IMR-90 (cell line): ENCODE data around the gene TRMT10A. TPM values are rescaled to one million over a fixed set of nuclear protein-coding genes. Genes with fewer than 3 reads are reported as not detected.

ENCODE experiments used
- ATAC-seq: fragments of 200-7000 bp; cut with Tn5 transposase; 2 replicates; pipeline ENCODE4 v1.9.1; 2020; ENCODE audit warnings: low read depth, mild to moderate bottlenecking, moderate library complexity
- BruUV-seq: library from RNA; stranded (reverse); fragments of 400-500 nt; replicated peaks from 2 replicates; lab custom pipeline; 2021; lab: Mats Ljungman, UMichigan
- CTCF ChIA-PET: fragments of 300-600 bp; formaldehyde crosslinking; extraction: SDS; loops from one replicate; lab custom pipeline; 2021; ENCODE audit warnings: antibody characterized with exemption; lab: Yijun Ruan, JAX
- POLR2A ChIA-PET: fragments of 300-600 bp; sonication (Branson Sonifier 250); formaldehyde crosslinking; loops from one replicate; lab custom pipeline; 2022; ENCODE audit warnings: antibody characterized with exemption; ENCODE audit not compliant: unreplicated experiment; lab: Charles Lee
- DNase-seq: peaks from one replicate; pipeline ENCODE4 v3.0.0; 2013
- H2AFZ ChIP-seq: replicated peaks from 2 replicates; pipeline ENCODE3; 2013; ENCODE audit warnings: low read length, mild to moderate bottlenecking; ENCODE audit not compliant: poor library complexity
- H2AK5ac ChIP-seq: 2 replicates; pipeline ENCODE4 v1.6.1; 2013; ENCODE audit warnings: low read depth, low read length, inconsistent platforms
- H2AK9ac ChIP-seq: replicated peaks from 2 replicates; pipeline ENCODE3; 2013; ENCODE audit warnings: mild to moderate bottlenecking, low read depth, low read length, moderate library complexity; ENCODE audit not compliant: poor library complexity
- H2BK120ac ChIP-seq: 2 replicates; pipeline ENCODE4 v1.6.1; 2013; ENCODE audit warnings: low read depth, low read length, inconsistent platforms
- H2BK15ac ChIP-seq: 3 replicates; pipeline ENCODE4 v1.6.1; 2013; ENCODE audit warnings: low read depth, low read length, inconsistent platforms
- H2BK20ac ChIP-seq: 2 replicates; pipeline ENCODE4 v1.6.1; 2013; ENCODE audit warnings: low read depth, mild to moderate bottlenecking, inconsistent platforms, low read length, moderate library complexity
- H2BK5ac ChIP-seq: 2 replicates; pipeline ENCODE4 v1.6.1; 2013; ENCODE audit warnings: mild to moderate bottlenecking, low read depth, low read length, inconsistent platforms; ENCODE audit not compliant: poor library complexity, severe bottlenecking
- H3K14ac ChIP-seq: replicated peaks from 2 replicates; pipeline ENCODE4 v1.6.1; 2013; ENCODE audit warnings: low read depth, low read length, inconsistent platforms
- H3K18ac ChIP-seq: 2 replicates; pipeline ENCODE4 v1.6.1; 2013; ENCODE audit warnings: low read depth, low read length, control low read depth
- H3K23ac ChIP-seq: 2 replicates; pipeline ENCODE4 v1.6.1; 2013; ENCODE audit warnings: low read depth, low read length, inconsistent platforms
- H3K27ac ChIP-seq: 2 replicates; pipeline ENCODE4 v1.5.1; 2013; ENCODE audit warnings: mild to moderate bottlenecking, control low read depth, low read length; ENCODE audit not compliant: insufficient read depth
- H3K27me3 ChIP-seq: 2 replicates; pipeline ENCODE4 v1.6.1; 2013; ENCODE audit warnings: low read length; ENCODE audit not compliant: control insufficient read depth, insufficient read depth
- H3K36me3 ChIP-seq: 2 replicates; pipeline ENCODE4 v1.6.1; 2013; ENCODE audit warnings: low read length, mixed read lengths; ENCODE audit not compliant: control insufficient read depth, insufficient read depth
- H3K4ac ChIP-seq: 2 replicates; pipeline ENCODE4 v1.6.1; 2013; ENCODE audit warnings: low read depth, low read length, inconsistent platforms
- H3K4me1 ChIP-seq: 2 replicates; pipeline ENCODE4 v1.6.1; 2013; ENCODE audit warnings: low read length, mixed read lengths; ENCODE audit not compliant: control insufficient read depth, insufficient read depth
- H3K4me2 ChIP-seq: 2 replicates; pipeline ENCODE4 v1.6.1; 2013; ENCODE audit warnings: low read depth, mild to moderate bottlenecking, control low read depth, low read length, moderate library complexity
- H3K4me3 ChIP-seq: 2 replicates; pipeline ENCODE4 v1.5.1; 2013; ENCODE audit warnings: low read depth, mild to moderate bottlenecking, control low read depth, low read length, moderate library complexity; ENCODE audit not compliant: insufficient read depth
- H3K56ac ChIP-seq: 2 replicates; pipeline ENCODE4 v1.6.1; 2013; ENCODE audit warnings: low read length, inconsistent platforms; ENCODE audit not compliant: insufficient read depth; ENCODE audit errors: extremely low read depth
- H3K79me1 ChIP-seq, 2 experiments: 2 replicates each; pipeline ENCODE4 v1.6.1; 2013; ENCODE audit warnings: low read length in 2 of 2, inconsistent platforms in 1 of 2, low read depth in 1 of 2
- H3K9ac ChIP-seq: 2 replicates; pipeline ENCODE4 v1.6.1; 2013; ENCODE audit warnings: low read depth, low read length, control low read depth
- H3K9me1 ChIP-seq: 2 replicates; pipeline ENCODE4 v1.6.1; 2013; ENCODE audit warnings: low read length, inconsistent platforms; ENCODE audit not compliant: insufficient read depth
- H3K9me3 ChIP-seq: 2 replicates; pipeline ENCODE4 v1.6.1; 2013; ENCODE audit warnings: low read length; ENCODE audit not compliant: control insufficient read depth, insufficient read depth
- H4K20me1 ChIP-seq: 2 replicates; pipeline ENCODE4 v1.6.1; 2013; ENCODE audit warnings: low read length, inconsistent platforms; ENCODE audit not compliant: insufficient read depth
- H4K5ac ChIP-seq: 2 replicates; pipeline ENCODE4 v1.6.1; 2013; ENCODE audit warnings: mild to moderate bottlenecking, low read depth, low read length, control low read depth
- H4K8ac ChIP-seq, 2 experiments: 2 replicates each; pipeline ENCODE4 v1.6.1; 2013; ENCODE audit warnings: low read depth in 2 of 2, low read length in 2 of 2, control low read depth in 1 of 2, inconsistent platforms in 1 of 2
- H4K91ac ChIP-seq: 2 replicates; pipeline ENCODE4 v1.6.1; 2013; ENCODE audit warnings: low read depth, low read length, inconsistent platforms; ENCODE audit not compliant: insufficient read depth
- BHLHE40 ChIP-seq: fragments of 150-350 bp; IDR thresholded peaks from 2 replicates; pipeline ENCODE4 v1.6.1; 2016; ENCODE audit warnings: mild to moderate bottlenecking, low read depth, low read length
- CEBPB ChIP-seq: IDR thresholded peaks from 2 replicates; pipeline ENCODE4 v1.6.1; 2012; ENCODE audit warnings: low read depth, low read length, improper control_type of control experiment
- CHD1 ChIP-seq: IDR thresholded peaks from 2 replicates; pipeline ENCODE4 v1.6.1; 2012; ENCODE audit warnings: low read depth, low read length, improper control_type of control experiment
- CTCF ChIP-seq: conservative IDR thresholded peaks from 2 replicates; pipeline ENCODE4 v1.5.1; 2012; ENCODE audit warnings: mild to moderate bottlenecking, low read depth, low read length, improper control_type of control experiment
- ELK1 ChIP-seq: fragments of 150-350 bp; IDR thresholded peaks from 2 replicates; pipeline ENCODE4 v1.6.1; 2016; ENCODE audit warnings: low read depth, mild to moderate bottlenecking, low read length, moderate library complexity, borderline replicate concordance
- FOS ChIP-seq: fragments of 150-350 bp; IDR thresholded peaks from 2 replicates; pipeline ENCODE4 v1.6.1; 2016; ENCODE audit warnings: low read depth, low read length
- MAFK ChIP-seq: IDR thresholded peaks from 2 replicates; pipeline ENCODE4 v1.6.1; 2012; ENCODE audit warnings: low read depth, low read length, improper control_type of control experiment
- MAZ ChIP-seq: IDR thresholded peaks from 2 replicates; pipeline ENCODE4 v1.6.1; 2012; ENCODE audit warnings: low read depth, mild to moderate bottlenecking, low read length, improper control_type of control experiment, moderate library complexity, borderline replicate concordance
- MXI1 ChIP-seq: IDR thresholded peaks from 2 replicates; pipeline ENCODE4 v1.6.1; 2012; ENCODE audit warnings: low read depth, mild to moderate bottlenecking, low read length, moderate library complexity, borderline replicate concordance
- NFE2L2 ChIP-seq: fragments of 150-350 bp; IDR thresholded peaks from 2 replicates; pipeline ENCODE4 v1.6.1; 2016; ENCODE audit warnings: low read depth, mild to moderate bottlenecking, low read length
- POLR2A ChIP-seq: IDR thresholded peaks from 2 replicates; pipeline ENCODE4 v1.6.1; 2012; ENCODE audit warnings: mild to moderate bottlenecking, low read depth, low read length
- RAD21 ChIP-seq: IDR thresholded peaks from 2 replicates; pipeline ENCODE4 v1.6.1; 2012; ENCODE audit warnings: low read length, improper control_type of control experiment
- RCOR1 ChIP-seq: IDR thresholded peaks from 2 replicates; pipeline ENCODE4 v1.6.1; 2012; ENCODE audit warnings: mild to moderate bottlenecking, low read length, improper control_type of control experiment; ENCODE audit not compliant: insufficient replicate concordance
- RFX5 ChIP-seq: IDR thresholded peaks from 2 replicates; pipeline ENCODE4 v1.8.0; 2012; ENCODE audit warnings: low read depth, mild to moderate bottlenecking, low read length, moderate library complexity
- SMC3 ChIP-seq: fragments of 150-350 bp; IDR thresholded peaks from 2 replicates; pipeline ENCODE4 v1.6.1; 2016; ENCODE audit warnings: low read depth, mild to moderate bottlenecking, antibody characterized with exemption, low read length, moderate library complexity
- WGBS, 2 experiments: methylation state at CpG; one replicate each; pipeline versions ENCODE4 v1.1.5 to v1.1.7; 2013; ENCODE audit warnings: missing lambda C conversion rate in 2 of 2; ENCODE audit not compliant: insufficient read length in 1 of 2; ENCODE audit errors: extremely low coverage in 2 of 2; 5-methylcytosine and 5-hydroxymethylcytosine counted together
- dilution Hi-C: fragments of 300-500 bp; cut with HindIII; formaldehyde crosslinking; loops from one replicate; pipeline ENCODE4 v1.14.3; 2018; ENCODE audit warnings: low sequenced_read_pairs; ENCODE audit not compliant: unreplicated experiment
- in situ Hi-C: fragments of 300-500 bp; cut with MboI; formaldehyde crosslinking; loops from 3 replicates; pipeline ENCODE4 v1.14.3; 2019; ENCODE audit warnings: low sequenced_read_pairs, inconsistent platforms, mixed read lengths
- intact Hi-C: fragments of 100-400 bp; cut with micrococcal nuclease; formaldehyde crosslinking; loops from 2 replicates; pipeline ENCODE4 v1.10.0; 2022
- polyA plus RNA-seq, 3 experiments: library from polyadenylated mRNA; depleted of rRNA; stranded (reverse); fragments of >200 nt; gene quantifications; 2 replicates each; pipeline ENCODE4 v1.2.3, GENCODE V29; 2012; ENCODE audit warnings: low replicate concordance in 1 of 3
- total RNA-seq: library from RNA; depleted of rRNA; stranded (reverse); fragments of >200 nt; gene quantifications from 2 replicates; pipeline ENCODE4 v1.2.3, GENCODE V29; 2012
- TF ChIP-seq, protein P1 (sequence below): fragments of 150-350 bp; IDR thresholded peaks from 2 replicates; pipeline ENCODE4 v1.6.1; 2017; ENCODE audit warnings: mild to moderate bottlenecking, antibody characterized with exemption, low read length, low read depth

TRMT10A gene
- total and polyA plus RNA-seq, 2 of the 4 experiments (the other 2 are of a cell fraction): 3.8 to 4.3 TPM

GRCh38 chr4:99571883-99572282, 8.0 kb upstream of the TRMT10A start:
- Histone ChIP-seq H3K4ac (no peak overlapping the region), H4K5ac (no peak overlapping the region), H3K27ac (no peak overlapping the region), H3K36me3 (no peaks in the 10 kb centered on the region), H2AFZ (no peak overlapping the region), H2BK20ac (no peak overlapping the region), H3K9me3 (no peaks in the 10 kb centered on the region), H3K56ac (no peak overlapping the region), H3K4me2 (no peak overlapping the region), H3K18ac (no peak overlapping the region), H2AK5ac (no peak overlapping the region), H2BK5ac (no peak overlapping the region), H3K9ac (no peak overlapping the region), H4K8ac (no peak overlapping the region), H2BK15ac (no peak overlapping the region), H2AK9ac (no peak overlapping the region), H3K79me1 (no peaks in the 10 kb centered on the region), H3K14ac (no peak overlapping the region), H2BK120ac (no peak overlapping the region), H3K4me1 (no peaks in the 10 kb centered on the region), H3K9me1 (no peaks in the 10 kb centered on the region), H3K23ac (no peak overlapping the region), H3K4me3 (no peak overlapping the region), H3K27me3 (peaks cover 2% of the 10 kb centered on the region; the same call in 1 of the 2 replicates), H4K91ac (no peak overlapping the region), H4K20me1 (no peaks in the 10 kb centered on the region)
- DNase-seq (no peak), ATAC-seq (no peak)
- no TSS peak for BruUV-seq
- no CpG with 5 or more reads among the region's 1 CpG for WGBS, 2 experiments
- intact Hi-C loops: no loop called here
- in situ Hi-C loops: loop anchor here (25.0 kb wide), 1 partner anchor 490 kb away; no protein-coding TSS in a partner anchor
- dilution Hi-C loops: no loop called here
- TF ChIP-seq NFE2L2 (no peak), MAZ (no peak), CEBPB (no peak), CTCF (no peak), BHLHE40 (no peak), MXI1 (no peak), CHD1 (no peak), POLR2A (no peak), RCOR1 (no peak), RFX5 (no peak), MAFK (no peak), RAD21 (no peak), SMC3 (no peak), ELK1 (no peak), FOS (no peak)
- TF ChIP-seq, protein P1, sequence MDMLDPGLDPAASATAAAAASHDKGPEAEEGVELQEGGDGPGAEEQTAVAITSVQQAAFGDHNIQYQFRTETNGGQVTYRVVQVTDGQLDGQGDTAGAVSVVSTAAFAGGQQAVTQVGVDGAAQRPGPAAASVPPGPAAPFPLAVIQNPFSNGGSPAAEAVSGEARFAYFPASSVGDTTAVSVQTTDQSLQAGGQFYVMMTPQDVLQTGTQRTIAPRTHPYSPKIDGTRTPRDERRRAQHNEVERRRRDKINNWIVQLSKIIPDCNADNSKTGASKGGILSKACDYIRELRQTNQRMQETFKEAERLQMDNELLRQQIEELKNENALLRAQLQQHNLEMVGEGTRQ: no peak
- CTCF ChIA-PET: no interaction called here
- POLR2A ChIA-PET: no interaction called here
